ENCODE measurements around the gene CDNF.

The CDNF gene

DNA sequence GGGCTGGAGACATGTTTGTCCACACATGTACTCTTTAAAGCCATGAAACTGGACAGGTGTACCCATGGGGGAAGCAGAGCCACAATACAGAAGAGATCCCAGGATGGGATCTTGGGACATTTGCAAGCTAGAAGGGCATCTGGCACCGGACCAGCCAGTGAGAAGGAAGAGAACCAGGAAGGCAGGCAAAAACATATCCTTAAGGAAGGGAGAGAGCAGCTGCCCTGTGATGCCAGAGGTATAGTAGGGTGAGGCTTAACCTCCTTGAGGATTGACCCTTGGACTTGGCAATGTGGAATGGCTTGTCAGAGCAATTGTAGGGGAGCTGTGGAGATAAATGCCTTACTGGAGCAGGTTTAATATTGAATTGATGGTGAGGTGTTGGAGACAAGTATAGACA lies 23.0 kb upstream of the CDNF start:
- Histone ChIP-seq H3K27me3 (replicated peaks; ENCODE audit: control insufficient read depth, insufficient read depth, low read length) (no peaks in the 10 kb centered on the region), H3K36me3 (ENCODE audit: control insufficient read depth, insufficient read depth, low read length) (peaks cover 6% of the 10 kb centered on the region; the same call in 1 of the 2 replicates), H3K4me3 (replicated peaks; ENCODE audit: low read depth, low read length) (no peak overlapping the region)
- DNase-seq (ENCODE audit: extremely low read depth, insufficient read length): no peak
- TF ChIP-seq, protein P1, sequence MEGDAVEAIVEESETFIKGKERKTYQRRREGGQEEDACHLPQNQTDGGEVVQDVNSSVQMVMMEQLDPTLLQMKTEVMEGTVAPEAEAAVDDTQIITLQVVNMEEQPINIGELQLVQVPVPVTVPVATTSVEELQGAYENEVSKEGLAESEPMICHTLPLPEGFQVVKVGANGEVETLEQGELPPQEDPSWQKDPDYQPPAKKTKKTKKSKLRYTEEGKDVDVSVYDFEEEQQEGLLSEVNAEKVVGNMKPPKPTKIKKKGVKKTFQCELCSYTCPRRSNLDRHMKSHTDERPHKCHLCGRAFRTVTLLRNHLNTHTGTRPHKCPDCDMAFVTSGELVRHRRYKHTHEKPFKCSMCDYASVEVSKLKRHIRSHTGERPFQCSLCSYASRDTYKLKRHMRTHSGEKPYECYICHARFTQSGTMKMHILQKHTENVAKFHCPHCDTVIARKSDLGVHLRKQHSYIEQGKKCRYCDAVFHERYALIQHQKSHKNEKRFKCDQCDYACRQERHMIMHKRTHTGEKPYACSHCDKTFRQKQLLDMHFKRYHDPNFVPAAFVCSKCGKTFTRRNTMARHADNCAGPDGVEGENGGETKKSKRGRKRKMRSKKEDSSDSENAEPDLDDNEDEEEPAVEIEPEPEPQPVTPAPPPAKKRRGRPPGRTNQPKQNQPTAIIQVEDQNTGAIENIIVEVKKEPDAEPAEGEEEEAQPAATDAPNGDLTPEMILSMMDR (IDR thresholded peaks at IDR 0.05; ENCODE audit: insufficient read depth, low read length, poor library complexity, severe bottlenecking): no peak

DNA sequence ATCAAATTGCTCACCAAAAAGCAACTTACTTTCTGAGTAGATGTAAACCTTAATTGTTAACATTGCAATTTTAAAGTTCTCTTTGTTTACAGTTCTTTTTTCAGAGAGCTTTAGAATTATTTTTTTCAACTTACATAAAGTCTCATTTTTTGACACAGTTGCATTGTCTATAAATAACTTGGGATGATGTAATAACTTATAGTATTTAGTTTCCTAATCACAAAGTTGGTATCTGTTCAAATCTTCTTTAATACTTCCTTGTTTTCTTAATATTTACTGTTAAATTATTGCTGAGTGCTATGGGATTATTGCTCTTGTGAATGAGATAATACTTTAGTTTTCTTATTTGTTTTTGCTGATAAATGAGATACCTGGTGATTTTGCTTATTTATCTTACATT lies 21.9 kb upstream of the CDNF start:
- TF ChIP-seq, protein P1 (IDR thresholded peaks at IDR 0.05; ENCODE audit: insufficient read depth, low read length, poor library complexity, severe bottlenecking): no peak
- Histone ChIP-seq H3K36me3 (ENCODE audit: control insufficient read depth, insufficient read depth, low read length) (peaks cover 6% of the 10 kb centered on the region; the same call in 1 of the 2 replicates), H3K27me3 (replicated peaks; ENCODE audit: control insufficient read depth, insufficient read depth, low read length) (no peaks in the 10 kb centered on the region), H3K4me3 (replicated peaks; ENCODE audit: low read depth, low read length) (no peak overlapping the region)
- no peak for DNase-seq (ENCODE audit: extremely low read depth, insufficient read length)

DNA sequence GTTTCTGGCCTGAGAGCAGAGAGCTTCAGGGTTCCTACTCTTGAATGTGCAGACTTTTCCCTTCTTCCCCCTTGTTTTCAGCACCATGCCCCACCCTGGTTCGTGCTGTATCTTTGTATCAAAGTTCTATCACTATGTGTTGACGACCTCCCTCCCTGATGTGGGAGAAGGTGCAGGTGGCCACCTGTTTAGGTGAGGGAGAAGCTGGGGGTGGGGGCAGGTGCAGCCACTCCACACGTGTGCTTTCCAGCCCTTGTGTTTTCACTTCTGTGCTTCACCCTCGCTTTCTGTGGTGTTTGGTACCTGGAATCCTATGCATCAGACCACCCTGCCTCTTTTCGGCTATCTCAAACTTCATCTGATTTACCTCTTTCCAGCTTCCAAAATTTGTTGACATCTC lies 21.2 kb upstream of the CDNF start:
- Histone ChIP-seq H3K27me3 (replicated peaks; ENCODE audit: control insufficient read depth, insufficient read depth, low read length) (no peaks in the 10 kb centered on the region), H3K4me3 (replicated peaks; ENCODE audit: low read depth, low read length) (no peak overlapping the region), H3K36me3 (ENCODE audit: control insufficient read depth, insufficient read depth, low read length) (peaks cover 6% of the 10 kb centered on the region; the same call in 1 of the 2 replicates)
- no peak for DNase-seq (ENCODE audit: extremely low read depth, insufficient read length)
- TF ChIP-seq, protein P1 (IDR thresholded peaks at IDR 0.05; ENCODE audit: insufficient read depth, low read length, poor library complexity, severe bottlenecking): no peak

DNA sequence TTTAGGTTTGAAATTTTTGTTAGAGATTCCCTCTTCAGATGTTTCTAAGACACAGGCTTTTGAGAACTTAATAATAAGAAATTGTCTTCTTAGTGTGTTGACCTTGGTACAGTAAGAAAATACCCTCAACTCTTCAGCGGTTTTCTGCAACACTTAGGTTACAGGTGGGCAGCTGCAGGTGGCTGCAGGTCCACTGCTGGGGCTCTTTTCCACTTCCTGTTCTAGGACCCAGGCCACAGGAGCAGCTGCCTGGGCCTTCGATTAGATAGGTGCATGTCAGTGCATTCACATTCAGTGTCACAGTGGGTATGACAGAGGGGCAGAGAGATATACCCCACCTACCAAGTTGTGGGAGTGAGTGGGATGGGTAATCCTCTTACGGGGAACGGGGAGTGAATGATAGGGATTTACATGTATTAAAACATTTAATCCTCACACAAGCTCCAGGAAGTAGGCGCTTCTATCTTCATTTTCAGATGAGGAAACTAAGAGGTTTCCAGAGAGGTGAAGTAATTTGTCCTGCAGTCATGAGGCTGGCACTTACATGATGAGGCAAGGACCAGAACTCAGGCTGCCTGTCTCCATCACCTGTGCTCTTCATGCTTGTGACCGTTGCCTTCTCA lies 20.6 kb upstream of the CDNF start:
- Histone ChIP-seq H3K4me3 (replicated peaks; ENCODE audit: low read depth, low read length) (no peak overlapping the region), H3K27me3 (replicated peaks; ENCODE audit: control insufficient read depth, insufficient read depth, low read length) (no peaks in the 10 kb centered on the region), H3K36me3 (ENCODE audit: control insufficient read depth, insufficient read depth, low read length) (peaks cover 6% of the 10 kb centered on the region; the same call in 1 of the 2 replicates)
- DNase-seq (ENCODE audit: extremely low read depth, insufficient read length): no peak
- TF ChIP-seq, protein P1 (IDR thresholded peaks at IDR 0.05; ENCODE audit: insufficient read depth, low read length, poor library complexity, severe bottlenecking): no peak

DNA sequence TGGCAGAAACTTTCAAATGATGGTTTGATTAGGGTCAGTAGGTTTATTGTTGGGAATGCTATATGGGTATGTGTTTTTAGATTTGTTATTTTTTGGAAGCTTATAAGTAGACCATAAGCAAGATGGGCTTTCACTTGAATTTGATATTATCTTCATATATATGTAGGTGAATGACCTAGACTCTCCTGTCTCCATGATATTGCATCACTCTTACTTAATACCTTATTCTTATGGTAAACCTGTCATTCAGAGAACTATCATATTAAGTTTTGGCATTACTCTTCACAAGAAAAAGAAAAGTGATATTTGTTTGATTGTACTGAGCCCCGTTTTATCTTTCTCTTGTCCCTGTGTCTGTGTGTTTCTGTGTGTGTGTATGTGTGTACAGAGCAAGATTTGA lies 17.6 kb upstream of the CDNF start:
- DNase-seq (ENCODE audit: extremely low read depth, insufficient read length): no peak
- Histone ChIP-seq H3K27me3 (replicated peaks; ENCODE audit: control insufficient read depth, insufficient read depth, low read length) (no peaks in the 10 kb centered on the region), H3K36me3 (ENCODE audit: control insufficient read depth, insufficient read depth, low read length) (peaks cover 6% of the 10 kb centered on the region; the same call in 1 of the 2 replicates), H3K4me3 (replicated peaks; ENCODE audit: low read depth, low read length) (no peak overlapping the region)
- TF ChIP-seq, protein P1 (IDR thresholded peaks at IDR 0.05; ENCODE audit: insufficient read depth, low read length, poor library complexity, severe bottlenecking): no peak

DNA sequence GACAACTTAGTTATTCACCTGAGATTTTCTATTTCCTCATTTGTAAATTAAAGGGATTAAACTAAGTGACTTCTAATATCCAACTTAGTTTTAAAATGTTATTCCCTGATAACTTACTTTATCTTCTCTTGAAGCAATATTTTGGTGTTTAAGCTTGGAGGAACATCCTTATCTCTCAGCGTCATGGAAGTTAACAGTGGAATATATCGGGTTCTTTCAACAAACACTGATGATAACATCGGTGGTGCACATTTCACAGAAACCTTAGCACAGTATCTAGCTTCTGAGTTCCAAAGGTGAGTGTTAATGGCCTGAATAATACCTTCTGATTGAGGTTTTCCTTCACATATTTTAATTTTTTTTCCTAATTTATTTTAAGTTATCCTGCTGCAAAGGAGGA lies 14.4 kb upstream of the CDNF start:
- Histone ChIP-seq H3K27me3 (replicated peaks; ENCODE audit: control insufficient read depth, insufficient read depth, low read length) (no peaks in the 10 kb centered on the region), H3K36me3 (ENCODE audit: control insufficient read depth, insufficient read depth, low read length) (peaks cover 3% of the 10 kb centered on the region; the same call in 1 of the 2 replicates), H3K4me3 (replicated peaks; ENCODE audit: low read depth, low read length) (no peak overlapping the region)
- DNase-seq (ENCODE audit: extremely low read depth, insufficient read length): no peak
- TF ChIP-seq, protein P1 (IDR thresholded peaks at IDR 0.05; ENCODE audit: insufficient read depth, low read length, poor library complexity, severe bottlenecking): no peak
